Measurements from ENCODE around the gene ZNF470. TPM values are rescaled to one million over a fixed set of nuclear protein-coding genes. Genes with fewer than 3 reads are reported as not detected.
A peak's percentile ranks its signal among the peaks of the same experiment; 100 is the strongest.

The ZNF470 gene
- total and polyA plus RNA-seq, 2 of the 13 experiments (the other 11 are each of a cell fraction or from before 2014, with no cell fraction given) = not detected

- no peak for TF ChIP-seq ZHX2 (IDR thresholded peaks at IDR 0.05; ENCODE audit: low read depth)
- peak; percentile 100 for TF ChIP-seq ZHX2 (CRISPR knock-in tag; IDR thresholded peaks at IDR 0.05; ENCODE audit: borderline replicate concordance)
- peak; percentile 99 for TF ChIP-seq HOXD1 (CRISPR knock-in tag; IDR thresholded peaks at IDR 0.05)
- peak; percentile 100 for TF ChIP-seq ZNF234 (CRISPR knock-in tag; conservative IDR thresholded peaks at IDR 0.05)
- peak; percentile 90 for TF ChIP-seq ZNF646 (CRISPR knock-in tag; IDR thresholded peaks at IDR 0.05)
- TF ChIP-seq JDP2 (CRISPR knock-in tag; IDR thresholded peaks at IDR 0.05; ENCODE audit: borderline replicate concordance) = peak; percentile 98
- peak; percentile 99 for TF ChIP-seq ZNF670 (CRISPR knock-in tag; IDR thresholded peaks at IDR 0.05; ENCODE audit: borderline replicate concordance)
- peak; percentile 89 for TF ChIP-seq RXRA (CRISPR knock-in tag; IDR thresholded peaks at IDR 0.05)
- peak; percentile 91 for TF ChIP-seq FOXJ3 (CRISPR knock-in tag; IDR thresholded peaks at IDR 0.05; ENCODE audit: borderline replicate concordance)
- TF ChIP-seq ZNF33B (CRISPR knock-in tag; IDR thresholded peaks at IDR 0.05) = peak; percentile 95
- peak; percentile 99 for TF ChIP-seq ZNF44 (CRISPR knock-in tag; IDR thresholded peaks at IDR 0.05)
- peak; percentile 98 for TF ChIP-seq SNAPC4 (CRISPR knock-in tag; IDR thresholded peaks at IDR 0.05)
These were observed 70.8 kb downstream of the ZNF470 start (continued) for GRCh38 chr19:56637976-56638555.
